ENCODE measurements around the gene CAMK1G.

The CAMK1G gene

DNA sequence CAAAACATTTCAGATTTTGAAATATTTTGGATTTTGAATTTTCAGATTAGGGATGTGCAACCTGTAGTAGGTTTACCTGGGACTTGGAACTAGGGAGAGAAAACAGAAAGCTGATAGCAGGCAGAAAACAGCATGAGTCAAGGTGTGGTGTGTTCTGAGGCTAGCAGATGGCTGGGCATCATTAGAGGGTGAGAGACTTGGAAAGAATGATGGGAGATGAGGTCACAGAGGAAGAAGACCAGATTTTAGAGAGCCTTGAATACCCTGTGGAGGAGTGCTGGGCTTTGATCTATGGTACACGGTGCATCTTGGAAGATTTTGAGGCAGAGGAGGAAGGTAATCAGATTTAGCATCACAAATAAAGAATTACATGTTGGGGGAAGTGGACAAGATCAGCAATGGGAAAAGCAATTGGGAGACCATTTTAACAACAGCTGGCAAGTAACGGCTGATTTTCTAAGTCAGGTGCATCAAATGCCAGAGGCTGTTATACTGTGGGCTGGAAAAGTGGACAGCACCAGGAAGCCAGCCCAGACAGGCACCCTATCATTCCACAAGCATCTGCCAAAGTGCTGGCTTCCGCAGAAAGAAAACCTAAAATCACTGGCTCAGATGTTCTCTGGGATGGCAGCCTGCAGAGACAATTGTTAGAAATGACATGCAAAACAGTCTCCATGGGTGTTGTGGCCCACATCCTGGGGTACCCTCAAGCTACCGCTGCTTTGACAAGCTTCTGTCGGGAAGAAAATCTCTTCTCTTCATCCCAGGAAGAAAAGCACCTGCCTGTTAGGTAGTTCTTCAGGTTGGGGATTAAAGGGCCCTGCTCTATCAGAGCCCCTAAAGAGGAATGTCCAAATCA, 30.9 kb upstream of the CAMK1G start:
- DNase-seq (ENCODE audit: low read depth) = no peak
- H3K4me3 ChIP-seq (ENCODE audit: low read length) = no peak overlapping the region
- TF ChIP-seq, protein P1, sequence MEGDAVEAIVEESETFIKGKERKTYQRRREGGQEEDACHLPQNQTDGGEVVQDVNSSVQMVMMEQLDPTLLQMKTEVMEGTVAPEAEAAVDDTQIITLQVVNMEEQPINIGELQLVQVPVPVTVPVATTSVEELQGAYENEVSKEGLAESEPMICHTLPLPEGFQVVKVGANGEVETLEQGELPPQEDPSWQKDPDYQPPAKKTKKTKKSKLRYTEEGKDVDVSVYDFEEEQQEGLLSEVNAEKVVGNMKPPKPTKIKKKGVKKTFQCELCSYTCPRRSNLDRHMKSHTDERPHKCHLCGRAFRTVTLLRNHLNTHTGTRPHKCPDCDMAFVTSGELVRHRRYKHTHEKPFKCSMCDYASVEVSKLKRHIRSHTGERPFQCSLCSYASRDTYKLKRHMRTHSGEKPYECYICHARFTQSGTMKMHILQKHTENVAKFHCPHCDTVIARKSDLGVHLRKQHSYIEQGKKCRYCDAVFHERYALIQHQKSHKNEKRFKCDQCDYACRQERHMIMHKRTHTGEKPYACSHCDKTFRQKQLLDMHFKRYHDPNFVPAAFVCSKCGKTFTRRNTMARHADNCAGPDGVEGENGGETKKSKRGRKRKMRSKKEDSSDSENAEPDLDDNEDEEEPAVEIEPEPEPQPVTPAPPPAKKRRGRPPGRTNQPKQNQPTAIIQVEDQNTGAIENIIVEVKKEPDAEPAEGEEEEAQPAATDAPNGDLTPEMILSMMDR (conservative IDR thresholded peaks at IDR 0.05; ENCODE audit: low read depth, low read length) = no peak

DNA sequence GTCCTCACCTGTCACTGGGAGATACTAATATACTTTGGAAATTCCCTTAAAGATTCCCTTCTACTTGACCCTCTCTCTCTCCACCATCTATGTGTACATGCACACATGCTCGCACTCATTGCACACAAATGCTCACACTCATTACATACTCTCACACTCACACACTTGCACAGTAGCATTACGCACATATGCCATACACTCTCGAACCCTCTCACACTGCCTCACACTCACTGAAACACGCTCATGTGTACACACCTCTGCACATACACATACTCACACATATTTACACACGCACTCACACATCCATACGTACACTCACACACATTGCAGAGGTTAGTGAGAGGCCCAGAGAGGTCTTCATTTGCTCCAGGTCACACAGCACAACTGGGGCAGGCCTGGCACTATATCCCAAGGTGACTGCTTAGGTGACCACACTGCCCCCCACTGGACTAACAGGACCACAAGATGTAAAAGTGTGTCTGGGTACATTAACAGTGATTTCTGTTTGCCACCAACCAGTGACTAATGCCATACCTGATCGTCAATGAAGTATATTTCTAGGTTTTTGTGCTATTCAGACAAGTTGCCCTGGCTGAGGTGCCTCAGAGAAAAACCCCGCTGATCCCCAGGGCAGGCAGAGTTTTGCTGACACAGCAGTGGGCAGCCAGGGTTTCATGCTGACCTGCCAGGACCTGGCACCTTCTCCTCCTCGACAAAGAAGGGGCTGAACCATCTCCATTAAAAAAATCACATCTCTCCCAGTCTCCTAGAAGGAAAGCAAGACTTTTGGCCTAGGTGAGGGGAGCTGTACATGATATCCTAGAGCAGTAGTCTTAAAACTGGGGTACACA, 28.5 kb upstream of the CAMK1G start:
- TF ChIP-seq, protein P1 (conservative IDR thresholded peaks at IDR 0.05; ENCODE audit: low read depth, low read length) = no peak
- H3K4me3 ChIP-seq (ENCODE audit: low read length) = no peak overlapping the region
- no peak for DNase-seq (ENCODE audit: low read depth)

DNA sequence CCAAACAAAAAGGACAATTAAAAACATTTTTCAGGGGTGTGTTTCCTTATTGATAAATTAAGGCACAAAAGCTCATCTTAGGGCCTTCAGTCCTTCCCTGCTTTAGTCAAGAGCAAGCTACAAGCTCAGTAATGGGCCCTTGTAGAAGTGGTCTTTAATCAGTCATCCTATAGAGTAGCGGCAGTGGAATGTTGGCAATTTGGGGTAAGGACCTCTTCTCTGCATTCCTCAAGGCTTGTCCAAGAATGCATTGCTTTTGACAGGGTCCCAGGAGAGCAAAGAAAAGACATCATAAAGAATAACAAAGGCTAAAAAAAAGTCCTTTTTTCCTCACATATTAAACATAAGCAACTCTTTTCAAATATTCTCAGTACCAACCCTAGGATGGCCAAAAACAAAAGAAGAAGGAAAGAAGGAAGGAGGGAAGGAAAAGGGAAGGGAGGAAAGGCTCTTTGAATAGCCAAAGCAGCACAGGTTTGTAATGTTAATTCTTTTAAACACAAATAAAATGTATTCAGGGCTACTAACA, 27.3 kb upstream of the CAMK1G start:
- DNase-seq (ENCODE audit: low read depth) = no peak
- TF ChIP-seq, protein P1 (conservative IDR thresholded peaks at IDR 0.05; ENCODE audit: low read depth, low read length) = no peak
- no peak overlapping the region for H3K4me3 ChIP-seq (ENCODE audit: low read length)

DNA sequence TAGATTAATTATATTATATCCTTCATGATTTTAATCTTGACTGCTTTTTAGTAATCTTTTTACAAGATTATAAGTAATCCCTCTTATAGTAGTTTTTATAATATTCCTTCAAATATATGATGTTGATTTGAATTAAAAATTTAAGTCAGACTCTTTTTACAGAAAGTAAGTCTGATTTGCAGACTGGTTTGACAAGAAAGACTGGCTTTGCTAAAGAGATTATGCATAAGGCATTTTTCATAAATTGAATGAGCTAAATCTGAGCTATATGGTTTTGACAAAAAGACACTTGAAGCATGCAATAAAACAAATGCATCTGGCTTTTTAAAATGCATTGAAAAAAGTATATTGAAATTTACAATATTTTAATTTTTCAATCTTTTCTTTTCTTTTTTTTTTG, 26.3 kb upstream of the CAMK1G start:
- DNase-seq (ENCODE audit: low read depth) = no peak
- TF ChIP-seq, protein P1 (conservative IDR thresholded peaks at IDR 0.05; ENCODE audit: low read depth, low read length) = no peak
- no peak overlapping the region for H3K4me3 ChIP-seq (ENCODE audit: low read length)

DNA sequence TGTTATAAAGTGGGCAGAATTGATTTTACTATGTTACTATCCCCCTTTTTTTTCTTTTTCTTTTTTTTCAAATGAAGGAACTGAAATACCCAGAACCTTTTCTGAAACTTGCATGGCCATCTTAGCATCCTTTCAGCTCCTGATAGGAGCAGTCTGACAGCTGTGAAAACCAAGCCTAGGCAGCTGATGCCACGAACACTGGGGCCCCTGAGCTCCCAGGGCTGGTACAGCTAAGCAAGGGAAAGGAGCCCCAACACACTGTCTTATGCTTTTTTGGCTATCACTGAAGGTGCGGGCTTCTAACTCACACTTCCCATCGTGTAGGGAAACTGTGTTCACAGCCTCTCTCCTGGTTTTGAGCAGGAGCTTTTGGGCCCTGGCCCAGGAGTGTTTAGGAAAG, 23.0 kb upstream of the CAMK1G start:
- DNase-seq (ENCODE audit: low read depth) = no peak
- no peak overlapping the region for H3K4me3 ChIP-seq (ENCODE audit: low read length)
- TF ChIP-seq, protein P1 (conservative IDR thresholded peaks at IDR 0.05; ENCODE audit: low read depth, low read length) = no peak

DNA sequence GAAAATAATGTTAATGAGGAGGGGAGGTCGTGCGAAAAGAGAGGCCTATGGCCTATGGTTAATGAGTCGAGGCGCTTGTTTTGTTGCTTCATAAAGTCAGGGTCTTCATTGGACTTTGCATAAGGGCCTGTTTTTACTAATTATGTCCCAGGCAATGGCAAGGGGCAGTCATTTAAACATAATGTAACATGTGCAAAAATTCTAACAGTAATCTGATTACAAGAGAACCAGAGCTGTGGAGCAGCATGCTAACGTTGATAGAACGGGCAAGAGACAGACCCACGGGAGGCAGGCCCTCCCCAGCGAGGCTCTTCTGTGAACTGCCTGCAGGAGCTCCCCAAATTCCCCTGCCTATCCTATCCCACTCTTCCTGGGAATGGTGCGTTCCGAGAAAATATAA, 22.6 kb upstream of the CAMK1G start:
- no peak overlapping the region for H3K4me3 ChIP-seq (ENCODE audit: low read length)
- DNase-seq (ENCODE audit: low read depth) = no peak
- TF ChIP-seq, protein P1 (conservative IDR thresholded peaks at IDR 0.05; ENCODE audit: low read depth, low read length) = no peak

Measured in retinal pigment epithelial cell (primary cell).